Cardiac septum (tissue), 1 donor: ENCODE results near the gene TMEM200C. TPM values are rescaled to one million over a fixed set of nuclear protein-coding genes. Genes with fewer than 3 reads are reported as not detected.

Experiments used
- DNase-seq: peaks from one replicate; pipeline ENCODE4 v3.0.0-alpha.2; 2020; ENCODE audit warnings: low spot score
- intact Hi-C: fragments of 100-400 bp; cut with DNase I; formaldehyde crosslinking; loops from one replicate; pipeline ENCODE4 v1.14.0; 2022
- microRNA-seq: library from miRNA; unstranded; fragments of <30 nt; microRNA quantifications from one replicate; pipeline ENCODE4 v1.2.0, GENCODE V29; 2020
- total RNA-seq: library from RNA; stranded (reverse); fragmentation: NEBNext Ultra II Directional; extraction: Animal tissue kit (Norgen Biotek cat#: 25700); gene quantifications from one replicate; pipeline ENCODE4 v1.2.1, GENCODE V29; 2021
- donor health status: DM: no; HTN: no; CAD: no.

The TMEM200C gene
- total RNA-seq, 1 donor from 2014 or later, result 1.0 TPM

GRCh38 chr18:5841518-5841917 lies 53.8 kb downstream of the TMEM200C start:
- DNase-seq, result no peak
- intact Hi-C loops, result loop anchor here (5.0 kb wide), 1 partner anchor 769 kb away; no protein-coding TSS in a partner anchor

GRCh38 chr18:5840547-5840946 lies 54.8 kb downstream of the TMEM200C start:
- no peak for DNase-seq
- intact Hi-C loops, result loop anchor here (5.0 kb wide), 1 partner anchor 768 kb away; no protein-coding TSS in a partner anchor

DNA sequence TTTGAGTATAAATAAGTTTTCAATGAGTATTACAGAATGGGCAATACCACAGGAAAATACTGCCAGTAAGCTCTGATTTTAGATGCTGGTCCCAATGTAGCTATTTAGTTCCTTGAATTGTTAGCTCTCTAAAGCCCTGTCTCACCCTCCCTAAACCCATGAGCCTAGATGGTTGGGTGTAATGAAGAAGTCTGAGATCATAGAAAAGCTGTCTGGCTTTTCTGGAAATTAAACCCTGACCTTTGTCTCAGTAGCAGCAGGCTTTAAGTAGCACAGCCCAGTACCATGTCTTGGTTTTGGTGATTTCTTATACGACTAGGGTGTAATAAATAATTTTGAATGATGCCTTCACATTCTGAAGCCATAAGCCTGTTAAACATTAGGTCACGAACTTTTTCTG lies 55.3 kb downstream of the TMEM200C start:
- intact Hi-C loops, result loop anchor here (5.0 kb wide), 1 partner anchor 768 kb away; no protein-coding TSS in a partner anchor
- no peak for DNase-seq

DNA sequence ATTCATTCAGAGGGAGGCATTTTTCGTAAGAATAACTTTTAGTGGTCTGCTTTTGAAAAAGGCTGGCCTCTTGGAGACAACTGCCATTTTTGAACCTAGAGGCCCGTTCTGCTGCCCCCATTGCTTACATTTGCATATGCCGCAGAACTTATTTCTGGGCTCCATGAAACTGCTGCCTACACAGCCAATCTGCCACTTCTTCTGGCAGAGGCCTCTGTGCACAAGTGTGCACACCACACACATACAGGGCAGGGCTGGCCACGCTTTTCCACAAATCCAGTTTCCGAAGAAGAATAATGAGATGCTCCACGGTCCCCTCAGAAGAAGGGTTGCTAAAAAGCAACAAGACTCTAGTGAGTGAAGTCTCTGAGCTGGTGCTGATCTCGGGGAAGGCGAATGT lies 56.2 kb downstream of the TMEM200C start:
- intact Hi-C loops, result no loop called here
- DNase-seq, result no peak

Small RNA genes within 50 kb of the gene (microRNA-seq; reads per million reads assigned to microRNA genes)
- gene MIR3976, result not detected
